ENCODE measurements around the gene CHRM3.

The CHRM3 gene

DNA sequence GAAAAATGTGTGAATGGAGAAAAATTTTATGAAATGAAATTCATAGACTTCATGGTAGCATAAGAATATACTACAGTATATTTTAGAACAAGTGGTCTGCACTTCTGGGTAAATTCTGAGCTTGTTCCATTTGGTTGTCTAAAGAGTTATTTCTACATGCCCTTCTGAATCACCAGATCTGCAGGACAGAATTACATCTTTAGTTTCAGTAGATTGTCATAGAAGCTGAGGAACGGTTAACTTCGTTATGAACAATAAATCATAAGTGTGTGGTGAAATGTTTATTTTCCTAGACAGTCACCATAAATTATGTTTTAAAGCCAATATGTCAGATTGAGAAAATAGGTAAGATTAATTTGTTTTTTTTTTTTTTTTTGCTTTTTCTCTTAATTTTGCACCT is 30.9 kb downstream of the CHRM3 start:
- DNase-seq: no peak

DNA sequence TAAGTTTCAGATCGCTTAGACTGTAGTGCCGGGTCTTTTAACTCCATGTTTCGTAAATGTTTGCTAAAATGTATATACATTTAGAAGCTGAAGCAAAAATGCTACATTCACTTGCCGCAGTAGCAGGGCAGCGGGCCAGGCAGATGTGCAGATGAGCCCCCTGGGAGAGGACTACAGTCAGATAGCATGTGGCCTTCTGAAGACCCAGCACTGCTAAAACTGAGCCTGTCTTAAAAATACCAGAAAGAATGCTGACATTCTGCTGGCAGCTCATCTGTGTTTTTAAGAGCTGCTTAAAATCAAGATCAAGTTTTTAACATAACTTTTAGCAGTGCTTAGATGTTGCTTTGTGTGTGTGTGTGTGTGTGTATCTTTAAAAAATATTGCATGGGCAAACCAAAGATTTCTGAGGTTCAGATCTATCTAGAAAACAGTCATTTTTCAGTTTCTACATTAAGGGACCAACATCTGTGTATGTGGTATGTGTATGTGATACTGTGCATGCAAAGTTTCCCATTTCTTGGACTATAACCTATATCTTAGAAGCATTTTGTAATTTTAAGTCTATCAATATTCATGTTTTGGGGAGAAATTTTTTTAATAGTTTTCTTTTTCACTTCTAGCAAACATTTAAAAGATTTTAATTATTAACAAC is 31.7 kb downstream of the CHRM3 start:
- no peak for DNase-seq

DNA sequence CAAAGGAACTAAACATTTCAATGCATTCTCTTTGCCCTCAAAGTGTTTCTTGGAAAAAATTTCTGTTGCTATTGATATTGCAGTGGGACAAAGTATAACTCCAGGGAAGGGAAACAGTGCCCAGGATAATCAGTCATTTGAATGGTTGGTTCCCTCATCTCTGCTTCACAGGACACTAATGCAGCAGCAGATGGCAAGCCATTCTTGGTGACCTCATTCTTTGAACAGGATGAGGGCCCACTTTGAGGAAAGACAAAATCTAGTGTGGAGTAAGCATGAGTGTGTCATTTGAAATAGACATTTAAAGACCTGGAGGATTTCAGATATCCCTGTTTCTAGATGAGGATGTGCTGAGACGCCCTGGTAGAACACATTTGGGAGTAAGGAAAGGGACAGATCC is 32.3 kb downstream of the CHRM3 start:
- DNase-seq: no peak

DNA sequence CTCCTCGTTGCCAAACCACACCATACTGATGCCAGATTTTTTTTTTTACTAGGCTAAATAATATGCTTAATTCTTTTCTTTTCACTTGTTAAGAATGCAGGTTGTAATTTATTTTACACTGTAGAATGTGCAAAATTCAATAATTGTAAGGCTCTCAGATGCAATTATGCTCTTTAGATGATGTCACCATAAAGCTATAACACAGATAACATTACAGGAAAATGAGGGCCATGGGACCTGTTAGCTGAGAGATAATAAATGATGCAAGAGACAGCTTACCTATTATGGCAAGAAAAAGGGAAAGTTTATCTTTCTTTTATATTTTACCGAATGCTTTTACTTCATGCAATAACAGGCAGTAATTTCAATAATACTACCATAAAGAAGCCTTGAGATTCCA is 35.4 kb downstream of the CHRM3 start:
- no peak for DNase-seq

DNA sequence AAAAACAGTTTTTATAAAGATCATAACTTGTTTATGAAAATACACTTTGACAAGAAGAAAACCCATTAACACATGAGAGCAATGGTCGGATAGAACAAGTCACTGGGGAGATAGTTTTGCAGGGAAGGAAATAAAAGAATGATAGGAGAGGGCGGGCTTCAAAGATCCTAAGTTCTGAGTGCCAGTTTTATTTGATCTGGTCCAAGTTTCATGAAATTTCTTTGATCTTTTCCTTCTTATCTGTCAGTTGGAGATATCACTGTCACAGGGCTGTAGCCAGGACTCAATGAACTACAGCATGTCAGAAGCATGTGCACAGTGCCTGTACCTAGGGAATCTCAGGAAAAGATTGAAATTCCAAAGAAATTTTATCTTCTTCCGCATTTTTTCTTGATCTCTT is 36.5 kb downstream of the CHRM3 start:
- no peak for DNase-seq

DNA sequence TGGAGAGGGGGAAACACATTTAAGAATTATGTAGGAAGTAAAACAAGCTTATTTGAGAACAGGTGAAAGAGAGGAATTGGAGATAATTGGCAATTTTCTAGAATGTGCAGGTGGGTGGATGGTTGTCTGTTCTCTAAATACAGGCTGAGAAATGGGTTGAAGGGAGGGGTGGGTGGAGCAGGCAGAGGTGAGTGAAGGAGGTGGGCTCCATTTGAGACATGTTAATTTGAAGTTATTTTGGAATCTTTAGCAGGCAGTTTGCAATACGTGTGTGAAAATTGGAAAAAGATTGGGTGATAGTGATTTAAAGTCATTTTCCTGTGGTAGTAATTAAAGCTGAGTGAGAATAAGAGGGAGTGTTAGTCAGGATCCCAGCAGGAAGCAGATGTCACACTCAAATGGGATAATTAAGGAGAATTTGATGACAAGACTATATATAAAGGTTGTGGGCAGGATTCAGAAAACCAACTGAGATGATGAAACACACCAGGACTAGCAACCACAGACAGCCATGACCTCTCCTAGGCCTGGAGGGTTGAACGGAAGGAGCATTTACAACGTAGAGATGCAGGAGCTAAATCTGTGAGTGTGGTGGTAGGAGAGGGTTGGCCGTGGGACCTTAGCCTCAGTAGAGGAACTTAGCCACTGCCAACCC is 40.6 kb downstream of the CHRM3 start:
- no peak for DNase-seq

DNA sequence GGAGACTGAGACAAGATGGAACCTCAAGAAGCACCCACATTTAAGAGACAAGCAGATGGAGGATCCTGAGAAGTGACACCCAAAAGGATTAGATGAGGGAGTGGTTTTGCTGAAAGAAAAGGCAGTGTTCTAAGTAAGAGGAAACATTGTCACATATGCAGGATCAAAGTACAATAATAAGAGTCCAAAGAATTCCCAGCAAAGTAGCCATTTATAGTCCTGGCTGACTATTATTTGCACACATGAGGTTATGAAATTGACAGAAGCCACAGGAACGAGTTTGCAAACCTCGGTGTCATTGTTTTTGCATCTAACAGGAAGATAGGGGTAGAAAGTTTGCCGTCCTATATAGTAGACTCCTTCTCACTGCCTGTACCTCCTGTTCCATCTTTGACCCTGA is 41.3 kb downstream of the CHRM3 start:
- DNase-seq: no peak

DNA sequence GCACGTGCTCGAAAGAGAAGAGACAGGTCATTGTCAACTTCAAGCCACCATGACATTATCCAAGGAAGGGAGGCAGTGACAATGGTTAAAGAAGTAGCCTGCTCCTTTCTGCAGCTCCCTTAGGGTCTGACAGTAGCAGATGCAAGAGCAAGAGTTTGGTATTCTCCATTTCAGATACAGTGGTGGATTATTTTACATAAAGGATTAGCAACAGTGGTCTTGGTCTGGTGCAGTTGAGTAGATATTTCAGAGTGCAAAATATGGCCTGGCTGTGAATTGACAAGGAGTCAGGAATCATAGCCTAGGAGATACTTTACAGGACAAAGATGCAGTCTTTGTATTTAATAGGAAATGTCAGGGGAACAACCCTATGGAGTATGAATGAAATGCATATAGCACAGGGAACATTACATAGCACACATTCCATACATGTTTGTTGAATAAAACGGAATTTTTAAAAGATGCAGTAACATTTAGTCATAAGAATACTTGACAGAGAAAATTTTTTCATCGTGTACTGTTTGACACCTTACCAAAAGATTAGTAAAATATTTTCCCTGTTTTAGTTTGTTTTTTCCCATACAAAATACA is 41.8 kb downstream of the CHRM3 start:
- no peak for DNase-seq

DNA sequence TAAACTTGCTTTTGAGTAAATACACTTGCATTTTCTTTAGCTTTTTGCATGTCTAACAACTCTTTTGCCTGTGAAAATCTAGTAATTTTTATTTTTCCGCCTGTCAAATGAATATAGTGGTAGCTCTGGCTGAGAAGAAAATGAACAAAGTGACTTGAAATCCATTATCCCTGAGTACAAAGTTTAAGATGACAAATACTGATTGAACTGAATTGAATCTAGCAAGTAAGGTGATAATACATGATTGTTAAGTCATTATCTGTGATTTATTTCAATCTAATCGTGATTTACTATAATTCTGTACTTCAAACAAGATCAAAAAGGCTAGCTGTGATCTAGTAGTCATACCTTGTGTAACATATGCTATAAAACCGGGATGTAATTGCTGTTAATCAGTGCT is 42.8 kb downstream of the CHRM3 start:
- no peak for DNase-seq

DNA sequence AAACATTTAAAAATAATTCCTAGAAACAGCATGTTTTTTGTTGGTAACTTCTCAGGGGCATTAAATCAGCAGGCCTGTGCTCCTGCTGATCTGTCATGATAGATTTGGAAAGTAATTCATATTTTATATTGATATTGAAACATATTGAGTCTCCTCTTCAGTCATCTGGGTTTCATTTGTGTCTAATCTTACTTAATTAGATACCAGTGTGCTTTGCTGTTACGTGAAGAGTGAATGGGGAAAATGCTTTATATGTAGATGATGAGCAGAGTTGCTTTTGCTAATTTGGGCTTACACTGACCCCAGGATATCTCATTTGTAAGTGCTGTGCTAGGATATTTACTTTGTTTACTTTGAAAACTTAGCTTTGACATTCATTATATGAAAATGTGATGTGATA is 45.9 kb downstream of the CHRM3 start:
- no peak for DNase-seq

DNA sequence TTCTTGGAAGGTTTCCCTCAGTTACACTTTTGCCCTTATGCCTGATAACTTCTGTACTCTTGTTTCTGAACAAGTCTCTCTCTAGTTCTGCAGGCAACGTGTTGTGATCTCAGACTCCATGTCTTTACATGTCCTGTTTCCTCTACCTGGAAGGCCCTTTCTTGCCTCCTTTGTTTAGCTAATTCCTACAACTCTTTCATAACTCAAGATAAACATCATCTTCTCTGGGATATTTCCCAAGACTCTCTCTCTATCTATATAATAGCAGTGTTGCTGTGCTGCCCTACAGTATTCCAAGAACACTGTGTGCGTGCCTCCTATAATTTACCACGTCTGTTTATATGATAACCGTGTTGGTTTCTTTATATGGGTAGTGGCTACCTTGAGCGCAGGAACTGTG is 47.8 kb downstream of the CHRM3 start:
- DNase-seq: no peak
